Choroid plexus epithelial cell (primary cell): ENCODE results near the gene PLCL2.

Experiments
- DNase-seq: peaks from one replicate; pipeline ENCODE4 v3.0.0-alpha.2; 2010; ENCODE audit warnings: low read depth
- H3K4me3 ChIP-seq: 2 replicates; pipeline ENCODE4 v1.5.1; 2011; ENCODE audit warnings: low read depth, mild to moderate bottlenecking, control low read depth, low read length, moderate library complexity
- TF ChIP-seq, protein P1 (sequence below): conservative IDR thresholded peaks from 2 replicates; pipeline ENCODE4 v1.5.1; 2011; ENCODE audit warnings: low read depth, mild to moderate bottlenecking, control low read depth, inconsistent platforms, low read length, moderate library complexity

Gene PLCL2

GRCh38 chr3:17076940-17077605 lies 192.3 kb downstream of the PLCL2 start:
- TF ChIP-seq, protein P1, sequence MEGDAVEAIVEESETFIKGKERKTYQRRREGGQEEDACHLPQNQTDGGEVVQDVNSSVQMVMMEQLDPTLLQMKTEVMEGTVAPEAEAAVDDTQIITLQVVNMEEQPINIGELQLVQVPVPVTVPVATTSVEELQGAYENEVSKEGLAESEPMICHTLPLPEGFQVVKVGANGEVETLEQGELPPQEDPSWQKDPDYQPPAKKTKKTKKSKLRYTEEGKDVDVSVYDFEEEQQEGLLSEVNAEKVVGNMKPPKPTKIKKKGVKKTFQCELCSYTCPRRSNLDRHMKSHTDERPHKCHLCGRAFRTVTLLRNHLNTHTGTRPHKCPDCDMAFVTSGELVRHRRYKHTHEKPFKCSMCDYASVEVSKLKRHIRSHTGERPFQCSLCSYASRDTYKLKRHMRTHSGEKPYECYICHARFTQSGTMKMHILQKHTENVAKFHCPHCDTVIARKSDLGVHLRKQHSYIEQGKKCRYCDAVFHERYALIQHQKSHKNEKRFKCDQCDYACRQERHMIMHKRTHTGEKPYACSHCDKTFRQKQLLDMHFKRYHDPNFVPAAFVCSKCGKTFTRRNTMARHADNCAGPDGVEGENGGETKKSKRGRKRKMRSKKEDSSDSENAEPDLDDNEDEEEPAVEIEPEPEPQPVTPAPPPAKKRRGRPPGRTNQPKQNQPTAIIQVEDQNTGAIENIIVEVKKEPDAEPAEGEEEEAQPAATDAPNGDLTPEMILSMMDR, result no peak
- no peak for DNase-seq
- H3K4me3 ChIP-seq, result no peak overlapping the region

DNA sequence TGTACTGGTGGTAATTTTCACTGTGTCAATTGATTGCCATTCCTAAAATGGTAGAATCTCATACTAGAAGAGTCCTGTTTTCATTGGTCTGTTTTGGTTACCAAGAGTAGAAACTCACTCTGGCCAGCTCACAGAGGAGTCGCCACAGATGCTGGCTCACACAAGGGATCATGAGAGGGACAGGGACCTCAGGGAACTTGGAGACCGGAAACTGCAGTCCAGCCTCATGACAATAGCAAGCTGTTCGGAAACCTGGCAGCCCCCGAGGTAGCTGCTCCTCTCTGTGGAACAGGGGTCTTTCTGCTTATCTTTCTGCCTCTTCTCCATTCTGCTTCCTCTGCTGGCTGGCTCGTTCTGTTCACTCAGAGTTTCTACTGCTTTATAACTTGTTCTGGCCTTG lies 192.9 kb downstream of the PLCL2 start:
- TF ChIP-seq, protein P1, result no peak
- no peak for DNase-seq
- H3K4me3 ChIP-seq, result no peak overlapping the region

- no peak for DNase-seq
- H3K4me3 ChIP-seq, result no peak overlapping the region
- TF ChIP-seq, protein P1, result no peak
Observed at GRCh38 chr3:17078926-17079465, 194.2 kb downstream of the PLCL2 start.

- DNase-seq, result no peak
- TF ChIP-seq, protein P1, result no peak
Observed at GRCh38 chr3:17079933-17080332, 195.2 kb downstream of the PLCL2 start.

GRCh38 chr3:17081520-17081919 lies 196.8 kb downstream of the PLCL2 start:
- H3K4me3 ChIP-seq, result no peak overlapping the region
- no peak for DNase-seq
- TF ChIP-seq, protein P1, result no peak

More at GRCh38 chr3:17079933-17080332, 195.2 kb downstream of the PLCL2 start:
- no peak overlapping the region for H3K4me3 ChIP-seq

DNA sequence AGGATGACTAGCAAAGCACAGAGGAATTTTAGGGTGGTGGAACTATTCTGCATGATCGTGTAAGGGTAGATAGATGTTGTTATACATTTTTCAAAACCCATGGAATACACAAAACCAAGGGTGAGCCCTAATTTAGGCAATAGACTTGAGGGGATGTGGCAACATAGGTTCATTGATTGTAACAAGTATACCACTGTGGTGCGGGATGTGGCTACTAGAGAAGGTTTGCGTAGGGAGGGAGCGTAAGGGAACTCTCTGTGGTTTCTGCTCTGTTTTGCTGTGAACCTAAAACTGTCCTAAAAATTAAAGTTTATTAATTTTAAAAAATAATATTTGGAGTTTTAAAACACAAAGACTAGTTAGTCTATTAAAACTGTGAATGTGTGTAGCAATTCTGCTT lies 202.8 kb downstream of the PLCL2 start:
- TF ChIP-seq, protein P1, result no peak

GRCh38 chr3:17088017-17088416 lies 203.3 kb downstream of the PLCL2 start:
- no peak overlapping the region for H3K4me3 ChIP-seq
- DNase-seq, result no peak
- TF ChIP-seq, protein P1, result no peak

More for the DNA sequence above, 202.8 kb downstream of the PLCL2 start:
- no peak for DNase-seq
- H3K4me3 ChIP-seq, result no peak overlapping the region
